VCaP (cell line): ENCODE results near the gene PDE4D.

ENCODE experiments used
- H3K27ac ChIP-seq: fragments of 450-650 bp; 2 replicates; pipeline ENCODE4 v1.5.1; 2017
- CTCF ChIP-seq: fragments of 450-650 bp; conservative IDR thresholded peaks from 2 replicates; pipeline ENCODE4 v1.5.1; 2017; ENCODE audit warnings: mild to moderate bottlenecking, moderate library complexity

Gene PDE4D

DNA sequence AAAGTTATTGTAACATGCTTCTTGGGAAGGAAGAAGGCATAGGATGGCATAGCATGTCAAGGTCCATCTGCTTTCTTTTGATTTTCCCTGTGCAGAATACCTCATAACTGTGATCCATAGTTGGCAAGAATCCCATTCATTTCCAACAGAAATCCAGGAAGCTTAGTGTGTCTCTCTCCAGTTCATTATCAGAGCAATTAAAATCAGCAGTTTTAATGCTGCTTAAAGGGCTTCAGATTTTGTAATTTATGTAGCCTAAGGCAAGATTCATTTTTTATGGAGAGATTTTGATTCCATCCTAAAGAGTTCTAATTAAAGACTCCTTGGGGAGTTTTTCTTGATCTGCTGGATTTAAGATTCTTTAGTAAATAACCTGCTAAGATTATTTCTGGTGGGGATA lies 560.1 kb downstream of the PDE4D start:
- TF ChIP-seq CTCF: no peak
- no peak overlapping the region for H3K27ac ChIP-seq

DNA sequence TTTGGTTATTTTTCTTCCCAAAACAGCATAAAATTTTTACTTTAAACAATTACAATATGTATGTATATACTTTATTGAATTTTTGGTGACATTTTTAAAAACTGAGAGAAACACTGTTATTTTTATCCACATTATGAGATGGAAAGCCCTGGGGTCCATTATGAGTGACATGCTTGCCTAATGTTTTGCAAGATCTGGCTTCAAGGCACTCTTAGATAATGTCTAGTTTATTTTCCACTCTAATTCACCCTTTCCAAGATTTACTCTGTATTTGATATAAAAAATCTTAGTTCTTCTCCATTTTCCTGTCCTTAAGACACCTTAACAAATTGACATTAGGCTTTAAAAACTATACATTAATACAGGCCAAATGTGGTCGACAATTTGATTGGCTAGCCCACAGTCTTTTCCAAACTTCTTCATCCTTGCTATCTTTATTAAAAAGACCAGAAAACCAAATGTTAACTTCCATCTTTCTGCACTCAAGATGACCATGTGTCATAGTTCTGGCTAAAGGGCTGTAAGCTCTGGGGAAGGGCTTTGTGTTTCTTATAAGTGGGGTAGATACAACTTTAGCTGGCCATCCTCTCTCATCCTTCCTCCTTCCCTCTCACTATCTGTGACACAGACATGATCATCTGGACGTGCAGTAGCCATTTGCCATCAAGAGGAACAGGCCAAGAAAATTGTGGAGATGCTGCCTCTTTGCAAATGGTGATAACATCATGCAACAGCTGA lies 561.1 kb downstream of the PDE4D start:
- no peak for TF ChIP-seq CTCF
- H3K27ac ChIP-seq: no peak overlapping the region

- no peak overlapping the region for H3K27ac ChIP-seq
- TF ChIP-seq CTCF: no peak
These were observed 562.8 kb downstream of the PDE4D start for GRCh38 chr5:59330680-59331079.

DNA sequence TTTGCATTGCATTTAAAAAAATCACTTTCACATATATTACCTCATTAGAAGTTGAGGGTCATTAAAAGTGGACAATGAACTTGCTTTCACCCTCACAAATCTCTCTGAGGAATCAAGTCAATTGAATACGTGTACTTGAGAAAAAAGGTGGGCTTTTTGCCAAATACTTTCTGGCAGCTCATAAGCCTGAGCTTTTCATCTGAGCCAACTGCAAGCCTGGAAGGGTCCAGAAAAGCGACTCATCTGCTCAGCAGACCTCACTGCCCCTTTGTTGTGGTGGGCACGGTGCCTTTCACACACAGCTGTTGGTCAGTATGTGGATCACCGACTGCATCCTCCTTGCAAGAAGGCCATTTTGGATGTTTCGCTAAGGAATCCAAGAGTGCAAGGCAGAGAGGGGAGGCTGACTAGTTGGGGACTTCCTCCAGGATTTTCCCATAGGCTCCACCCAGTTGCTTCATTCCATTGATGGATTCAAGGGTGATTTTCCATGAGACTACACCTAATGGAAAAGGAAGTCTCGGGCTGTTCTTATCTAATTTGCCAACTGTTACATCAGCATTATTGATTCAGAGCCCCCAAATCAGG lies 564.7 kb downstream of the PDE4D start:
- TF ChIP-seq CTCF: no peak
- no peak overlapping the region for H3K27ac ChIP-seq

DNA sequence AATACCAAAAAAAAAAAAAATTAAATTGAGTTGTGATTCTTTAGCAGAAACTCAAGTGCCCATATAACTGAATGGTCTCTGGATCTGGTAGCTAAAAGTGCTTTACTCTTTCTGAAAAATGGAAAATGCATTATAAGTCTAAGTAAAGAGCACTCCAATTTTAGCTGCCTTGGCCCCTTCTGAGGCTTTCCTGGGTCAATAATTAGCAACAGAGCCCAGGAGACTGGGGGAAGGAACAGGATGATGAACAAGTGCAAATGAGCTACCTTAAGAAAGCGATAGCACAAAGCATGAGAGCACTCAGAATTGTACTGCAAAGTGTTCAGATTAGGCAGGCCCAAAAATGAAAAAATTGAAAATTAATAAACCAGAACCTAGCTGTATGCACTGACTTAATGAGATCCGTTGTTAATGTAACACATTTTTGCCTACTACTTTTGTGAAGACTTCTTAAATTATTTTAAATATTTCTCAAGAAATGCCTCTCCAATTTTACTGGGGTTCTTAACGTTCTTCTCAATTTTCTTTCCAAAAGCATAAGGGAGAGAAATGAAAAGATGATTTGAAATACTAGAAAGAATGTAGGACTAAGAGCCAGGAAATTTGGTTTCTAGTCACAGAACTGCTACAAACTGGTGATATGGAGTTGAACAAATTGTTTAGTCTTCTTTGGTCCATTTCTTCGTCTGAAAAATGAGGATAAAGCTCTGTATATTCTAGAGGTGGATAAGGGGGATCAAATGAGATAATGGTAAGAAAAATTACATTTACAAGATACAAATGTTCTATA lies 566.1 kb downstream of the PDE4D start:
- no peak overlapping the region for H3K27ac ChIP-seq
- TF ChIP-seq CTCF: no peak

- no peak overlapping the region for H3K27ac ChIP-seq
- TF ChIP-seq CTCF: no peak
These were observed 566.9 kb downstream of the PDE4D start for GRCh38 chr5:59326596-59326995.

GRCh38 chr5:59325070-59325469 lies 568.5 kb downstream of the PDE4D start:
- H3K27ac ChIP-seq: no peak overlapping the region
- no peak for TF ChIP-seq CTCF
